Right atrium auricular region (tissue), 2 donors: ENCODE data around the gene YTHDF1. TPM values are rescaled to one million over a fixed set of nuclear protein-coding genes. Genes with fewer than 3 reads are reported as not detected.

Source experiments
- DNase-seq: peaks from one replicate; pipeline ENCODE4 v3.0.0-alpha.2; 2019; ENCODE audit warnings: low spot score
- H3K27ac ChIP-seq, 2 donors: fragments of 200-600 bp; sonication (generic); 1 replicate in 1 of 2; 2 replicates in 1 of 2; pipeline ENCODE4 v1.5.1; 2016 to 2019
- H3K27me3 ChIP-seq, 2 donors: fragments of 200-600 bp; sonication (generic); one replicate each; pipeline versions ENCODE4 v1.5.1 to v1.6.0; 2017 to 2019
- H3K36me3 ChIP-seq: fragments of 200-600 bp; sonication (generic); one replicate; pipeline ENCODE4 v1.5.1; 2016
- H3K4me1 ChIP-seq, 2 donors: fragments of 200-600 bp; sonication (generic); one replicate each; pipeline versions ENCODE4 v1.5.1 to v1.6.0; 2017 to 2019
- H3K4me3 ChIP-seq, 2 donors: fragments of 200-600 bp; sonication (generic); 1 replicate in 1 of 2; 2 replicates in 1 of 2; pipeline ENCODE4 v1.5.1; 2017 to 2019; ENCODE audit warnings: mild to moderate bottlenecking in 1 of 2, moderate library complexity in 1 of 2
- H3K9me3 ChIP-seq, 2 donors: fragments of 200-600 bp; sonication (generic); one replicate each; pipeline ENCODE4 v1.5.1; 2019
- CTCF ChIP-seq, 2 donors: fragments of 200-600 bp; sonication (generic); IDR thresholded peaks; one replicate each; pipeline ENCODE4 v1.5.1; 2019; ENCODE audit warnings: antibody characterized with exemption in 2 of 2
- microRNA counts, 2 donors: library from miRNA; unstranded; fragments of <30 nt; microRNA quantifications; one replicate each; lab custom pipeline; 2016 to 2017
- microRNA-seq, 2 donors: library from miRNA; unstranded; fragments of <30 nt; microRNA quantifications; one replicate each; pipeline ENCODE4, GENCODE V29; 2016 to 2017; ENCODE audit warnings: borderline number of aligned reads in 2 of 2, borderline replicate concordance in 1 of 2
- total RNA-seq, 2 donors: library from RNA; depleted of rRNA; stranded (reverse); fragments of >200 nt; gene quantifications; one replicate each; pipeline ENCODE4 v1.1.0, GENCODE V29; 2016

YTHDF1 gene
- total RNA-seq, 2 donors from 2014 or later = 15.7 to 26.1 TPM

- Histone ChIP-seq H3K27ac (no peak overlapping the region), H3K36me3 (no peaks in the 10 kb centered on the region), H3K27me3 (peaks cover 0 to 6% of the 10 kb centered on the region in 2 donors), H3K4me3 (no peak overlapping the region), H3K9me3 (peaks cover 0 to 20% of the 10 kb centered on the region in 2 donors), H3K4me1 (no peaks in the 10 kb centered on the region)
- no peak for DNase-seq
- no peak for TF ChIP-seq CTCF (IDR thresholded peaks at IDR 0.05)
Observed at GRCh38 chr20:63147532-63147931, 68.4 kb downstream of the YTHDF1 start.

MicroRNA genes within 50 kb of the gene (microRNA counts, 767-probe panel; counts per million panel counts)
- microRNA hsa-miR-124-3p (lab: Ali Mortazavi, UCI) (0 to 1,139 counts per million in 2 donors), microRNA hsa-miR-3196 (lab: Ali Mortazavi, UCI) (0 to 31.0 counts per million in 2 donors)

Small RNAs within 50 kb of the gene (microRNA-seq; reads per million reads assigned to microRNA genes)
- gene MIR124-3 = 0 reads per million in 2 donors
- gene MIR3196 = 0 reads per million in 2 donors

Other genes with a start within 250 kb of the YTHDF1 start
- gene BHLHE23, start 209.2 kb downstream of the YTHDF1 start, total RNA-seq = not detected
- gene BIRC7, start 19.8 kb upstream of the YTHDF1 start, total RNA-seq = not detected
- gene NKAIN4, start 38.3 kb upstream of the YTHDF1 start, total RNA-seq = not detected
- 10 to 100 TPM; 19.1 to 20.7 TPM for gene ARFGAP1, start 56.7 kb upstream of the YTHDF1 start, total RNA-seq
- gene COL20A1, start 77.1 kb upstream of the YTHDF1 start, total RNA-seq = not detected
- not detected for gene CHRNA4, start 145.2 kb upstream of the YTHDF1 start, total RNA-seq